ENCODE results near the gene MSH5. TPM values are rescaled to one million over a fixed set of nuclear protein-coding genes. Genes with fewer than 3 reads are reported as not detected.

The MSH5 gene
- total and polyA plus RNA-seq, 2 experiments from 2014 or later = 12.1 to 23.9 TPM

GRCh38 chr6:31732029-31732428 lies 7.8 kb upstream of the MSH5 start:
- H3K27me3 ChIP-seq (ENCODE audit: insufficient read depth) = peaks cover 8% of the 10 kb centered on the region; the same call in 1 of the 2 replicates
- H3K79me2 ChIP-seq (replicated peaks; ENCODE audit: insufficient read depth) = peaks cover 27% of the 10 kb centered on the region
- H3K4me2 ChIP-seq = no peak overlapping the region
- H2AFZ ChIP-seq = no peak overlapping the region
- no peak for ATAC-seq
- H3K4me1 Mint-ChIP-seq = peaks cover 36% of the 10 kb centered on the region
- H4K20me1 ChIP-seq (replicated peaks; ENCODE audit: insufficient read depth) = peaks cover 11% of the 10 kb centered on the region; the same call in 1 of the 2 replicates
- TF ChIP-seq CREB1 (CRISPR knock-in tag; IDR thresholded peaks at IDR 0.05; ENCODE audit: low read depth) (no peak), ZNF114 (CRISPR knock-in tag; IDR thresholded peaks at IDR 0.05) (no peak), ZNF331 (CRISPR knock-in tag; IDR thresholded peaks at IDR 0.05; ENCODE audit: low read depth) (no peak), NANOG (IDR thresholded peaks at IDR 0.05; ENCODE audit: borderline replicate concordance) (no peak), STAT1 (IDR thresholded peaks at IDR 0.05; ENCODE audit: unreplicated experiment) (no peak), ETS1 (IDR thresholded peaks at IDR 0.05) (no peak), EZH2phosphoT487 (IDR thresholded peaks at IDR 0.05; ENCODE audit: unreplicated experiment) (no peak), POLR2AphosphoS5 (IDR thresholded peaks at IDR 0.05; ENCODE audit: low read depth) (no peak), JUNB (IDR thresholded peaks at IDR 0.05; ENCODE audit: unreplicated experiment) (no peak), EZH2 (IDR thresholded peaks at IDR 0.05; ENCODE audit: low read depth, unreplicated experiment) (no peak), CTCF (conservative IDR thresholded peaks at IDR 0.05; ENCODE audit: low read depth in 2 of 2) (no peak)
- TF ChIP-seq, protein P1, sequence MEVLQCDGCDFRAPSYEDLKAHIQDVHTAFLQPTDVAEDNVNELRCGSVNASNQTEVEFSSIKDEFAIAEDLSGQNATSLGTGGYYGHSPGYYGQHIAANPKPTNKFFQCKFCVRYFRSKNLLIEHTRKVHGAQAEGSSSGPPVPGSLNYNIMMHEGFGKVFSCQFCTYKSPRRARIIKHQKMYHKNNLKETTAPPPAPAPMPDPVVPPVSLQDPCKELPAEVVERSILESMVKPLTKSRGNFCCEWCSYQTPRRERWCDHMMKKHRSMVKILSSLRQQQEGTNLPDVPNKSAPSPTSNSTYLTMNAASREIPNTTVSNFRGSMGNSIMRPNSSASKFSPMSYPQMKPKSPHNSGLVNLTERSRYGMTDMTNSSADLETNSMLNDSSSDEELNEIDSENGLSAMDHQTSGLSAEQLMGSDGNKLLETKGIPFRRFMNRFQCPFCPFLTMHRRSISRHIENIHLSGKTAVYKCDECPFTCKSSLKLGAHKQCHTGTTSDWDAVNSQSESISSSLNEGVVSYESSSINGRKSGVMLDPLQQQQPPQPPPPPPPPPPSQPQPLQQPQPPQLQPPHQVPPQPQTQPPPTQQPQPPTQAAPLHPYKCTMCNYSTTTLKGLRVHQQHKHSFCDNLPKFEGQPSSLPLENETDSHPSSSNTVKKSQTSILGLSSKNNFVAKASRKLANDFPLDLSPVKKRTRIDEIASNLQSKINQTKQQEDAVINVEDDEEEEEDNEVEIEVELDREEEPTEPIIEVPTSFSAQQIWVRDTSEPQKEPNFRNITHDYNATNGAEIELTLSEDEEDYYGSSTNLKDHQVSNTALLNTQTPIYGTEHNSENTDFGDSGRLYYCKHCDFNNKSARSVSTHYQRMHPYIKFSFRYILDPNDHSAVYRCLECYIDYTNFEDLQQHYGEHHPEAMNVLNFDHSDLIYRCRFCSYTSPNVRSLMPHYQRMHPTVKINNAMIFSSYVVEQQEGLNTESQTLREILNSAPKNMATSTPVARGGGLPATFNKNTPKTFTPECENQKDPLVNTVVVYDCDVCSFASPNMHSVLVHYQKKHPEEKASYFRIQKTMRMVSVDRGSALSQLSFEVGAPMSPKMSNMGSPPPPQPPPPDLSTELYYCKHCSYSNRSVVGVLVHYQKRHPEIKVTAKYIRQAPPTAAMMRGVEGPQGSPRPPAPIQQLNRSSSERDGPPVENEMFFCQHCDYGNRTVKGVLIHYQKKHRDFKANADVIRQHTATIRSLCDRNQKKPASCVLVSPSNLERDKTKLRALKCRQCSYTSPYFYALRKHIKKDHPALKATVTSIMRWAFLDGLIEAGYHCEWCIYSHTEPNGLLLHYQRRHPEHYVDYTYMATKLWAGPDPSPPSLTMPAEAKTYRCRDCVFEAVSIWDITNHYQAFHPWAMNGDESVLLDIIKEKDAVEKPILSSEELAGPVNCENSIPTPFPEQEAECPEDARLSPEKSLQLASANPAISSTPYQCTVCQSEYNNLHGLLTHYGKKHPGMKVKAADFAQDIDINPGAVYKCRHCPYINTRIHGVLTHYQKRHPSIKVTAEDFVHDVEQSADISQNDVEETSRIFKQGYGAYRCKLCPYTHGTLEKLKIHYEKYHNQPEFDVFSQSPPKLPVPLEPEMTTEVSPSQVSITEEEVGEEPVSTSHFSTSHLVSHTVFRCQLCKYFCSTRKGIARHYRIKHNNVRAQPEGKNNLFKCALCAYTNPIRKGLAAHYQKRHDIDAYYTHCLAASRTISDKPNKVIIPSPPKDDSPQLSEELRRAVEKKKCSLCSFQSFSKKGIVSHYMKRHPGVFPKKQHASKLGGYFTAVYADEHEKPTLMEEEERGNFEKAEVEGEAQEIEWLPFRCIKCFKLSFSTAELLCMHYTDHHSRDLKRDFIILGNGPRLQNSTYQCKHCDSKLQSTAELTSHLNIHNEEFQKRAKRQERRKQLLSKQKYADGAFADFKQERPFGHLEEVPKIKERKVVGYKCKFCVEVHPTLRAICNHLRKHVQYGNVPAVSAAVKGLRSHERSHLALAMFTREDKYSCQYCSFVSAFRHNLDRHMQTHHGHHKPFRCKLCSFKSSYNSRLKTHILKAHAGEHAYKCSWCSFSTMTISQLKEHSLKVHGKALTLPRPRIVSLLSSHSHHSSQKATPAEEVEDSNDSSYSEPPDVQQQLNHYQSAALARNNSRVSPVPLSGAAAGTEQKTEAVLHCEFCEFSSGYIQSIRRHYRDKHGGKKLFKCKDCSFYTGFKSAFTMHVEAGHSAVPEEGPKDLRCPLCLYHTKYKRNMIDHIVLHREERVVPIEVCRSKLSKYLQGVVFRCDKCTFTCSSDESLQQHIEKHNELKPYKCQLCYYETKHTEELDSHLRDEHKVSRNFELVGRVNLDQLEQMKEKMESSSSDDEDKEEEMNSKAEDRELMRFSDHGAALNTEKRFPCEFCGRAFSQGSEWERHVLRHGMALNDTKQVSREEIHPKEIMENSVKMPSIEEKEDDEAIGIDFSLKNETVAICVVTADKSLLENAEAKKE (CRISPR knock-in tag; IDR thresholded peaks at IDR 0.05) = no peak
- TF ChIP-seq, protein P2, sequence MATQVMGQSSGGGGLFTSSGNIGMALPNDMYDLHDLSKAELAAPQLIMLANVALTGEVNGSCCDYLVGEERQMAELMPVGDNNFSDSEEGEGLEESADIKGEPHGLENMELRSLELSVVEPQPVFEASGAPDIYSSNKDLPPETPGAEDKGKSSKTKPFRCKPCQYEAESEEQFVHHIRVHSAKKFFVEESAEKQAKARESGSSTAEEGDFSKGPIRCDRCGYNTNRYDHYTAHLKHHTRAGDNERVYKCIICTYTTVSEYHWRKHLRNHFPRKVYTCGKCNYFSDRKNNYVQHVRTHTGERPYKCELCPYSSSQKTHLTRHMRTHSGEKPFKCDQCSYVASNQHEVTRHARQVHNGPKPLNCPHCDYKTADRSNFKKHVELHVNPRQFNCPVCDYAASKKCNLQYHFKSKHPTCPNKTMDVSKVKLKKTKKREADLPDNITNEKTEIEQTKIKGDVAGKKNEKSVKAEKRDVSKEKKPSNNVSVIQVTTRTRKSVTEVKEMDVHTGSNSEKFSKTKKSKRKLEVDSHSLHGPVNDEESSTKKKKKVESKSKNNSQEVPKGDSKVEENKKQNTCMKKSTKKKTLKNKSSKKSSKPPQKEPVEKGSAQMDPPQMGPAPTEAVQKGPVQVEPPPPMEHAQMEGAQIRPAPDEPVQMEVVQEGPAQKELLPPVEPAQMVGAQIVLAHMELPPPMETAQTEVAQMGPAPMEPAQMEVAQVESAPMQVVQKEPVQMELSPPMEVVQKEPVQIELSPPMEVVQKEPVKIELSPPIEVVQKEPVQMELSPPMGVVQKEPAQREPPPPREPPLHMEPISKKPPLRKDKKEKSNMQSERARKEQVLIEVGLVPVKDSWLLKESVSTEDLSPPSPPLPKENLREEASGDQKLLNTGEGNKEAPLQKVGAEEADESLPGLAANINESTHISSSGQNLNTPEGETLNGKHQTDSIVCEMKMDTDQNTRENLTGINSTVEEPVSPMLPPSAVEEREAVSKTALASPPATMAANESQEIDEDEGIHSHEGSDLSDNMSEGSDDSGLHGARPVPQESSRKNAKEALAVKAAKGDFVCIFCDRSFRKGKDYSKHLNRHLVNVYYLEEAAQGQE (IDR thresholded peaks at IDR 0.05; ENCODE audit: unreplicated experiment) = no peak
- no peaks in the 10 kb centered on the region for H3K9me2 ChIP-seq (ENCODE audit: insufficient read depth)
- peaks cover 52% of the 10 kb centered on the region for H3F3A ChIP-seq (replicated peaks; ENCODE audit: low read depth)
- no peak overlapping the region for H3K27ac Mint-ChIP-seq
- H3K9me3 Mint-ChIP-seq = no peaks in the 10 kb centered on the region
- H3K4me3 ChIP-seq = no peak overlapping the region
- no peak for DNase-seq (ENCODE audit: low spot score)
- H3K4me3 Mint-ChIP-seq = no peak overlapping the region
- H3K36me3 Mint-ChIP-seq (ENCODE audit: low read depth) = peaks cover 51% of the 10 kb centered on the region
- H3K4me1 ChIP-seq (ENCODE audit: insufficient read depth) = peaks cover 26% of the 10 kb centered on the region
- peaks cover 22% of the 10 kb centered on the region for H3K27me3 Mint-ChIP-seq (ENCODE audit: insufficient read depth, low read depth, poor library complexity)
- H3K36me3 ChIP-seq (ENCODE audit: insufficient read depth) = peaks cover 29% of the 10 kb centered on the region
- H3K27ac ChIP-seq (ENCODE audit: low read depth) = no peak overlapping the region
